Small intestine (tissue), 7 donors: ENCODE results near the gene ABCC4. TPM values are rescaled to one million over a fixed set of nuclear protein-coding genes. Genes with fewer than 3 reads are reported as not detected.
"Not testable (repeated sequence)": the region's sequence is repeated elsewhere in the genome, so short reads cannot be mapped to it uniquely, and the experiment has no call there.

Source experiments
- DNase-seq, 2 donors: peaks; one replicate each; pipeline versions ENCODE4 v3.0.0 to v3.0.0-alpha.2; 2013
- FAIRE-seq: peaks from 2 replicates; lab custom pipeline; 2012; peaks lifted over from hg19 to GRCh38; lab: Jason Lieb, UNC
- H3K27ac ChIP-seq, 3 donors: one replicate each; pipeline ENCODE4 v1.5.1; 2013; ENCODE audit warnings: low read length in 2 of 3, mild to moderate bottlenecking in 2 of 3, control low read depth in 1 of 3, inconsistent platforms in 1 of 3, low read depth in 1 of 3, moderate library complexity in 1 of 3
- H3K27me3 ChIP-seq, 3 donors: one replicate each; pipeline ENCODE4 v1.6.1; 2013; ENCODE audit warnings: low read length in 3 of 3, inconsistent platforms in 1 of 3; ENCODE audit not compliant: control insufficient read depth in 3 of 3, insufficient read depth in 3 of 3
- H3K36me3 ChIP-seq, 3 donors: one replicate each; pipeline ENCODE4 v1.6.1; 2013; ENCODE audit warnings: low read length in 3 of 3, inconsistent platforms in 1 of 3, low read depth in 1 of 3, mild to moderate bottlenecking in 1 of 3, moderate library complexity in 1 of 3; ENCODE audit not compliant: control insufficient read depth in 3 of 3, insufficient read depth in 2 of 3
- H3K4me1 ChIP-seq, 3 donors: one replicate each; pipeline ENCODE4 v1.6.1; 2013; ENCODE audit warnings: low read length in 2 of 3, inconsistent platforms in 1 of 3, low read depth in 1 of 3, mild to moderate bottlenecking in 1 of 3, moderate library complexity in 1 of 3; ENCODE audit not compliant: control insufficient read depth in 3 of 3, insufficient read depth in 2 of 3
- H3K4me3 ChIP-seq, 3 donors: one replicate each; pipeline ENCODE4 v1.5.1; 2013; ENCODE audit warnings: low read length in 3 of 3, control low read depth in 1 of 3, inconsistent platforms in 1 of 3, low read depth in 1 of 3, mild to moderate bottlenecking in 1 of 3, moderate library complexity in 1 of 3
- H3K9me3 ChIP-seq, 2 donors: one replicate each; pipeline ENCODE4 v1.6.1; 2013; ENCODE audit warnings: low read depth in 1 of 2, low read length in 1 of 2; ENCODE audit not compliant: control insufficient read depth in 2 of 2, insufficient read depth in 1 of 2
- WGBS, 3 donors: extraction: QIAGEN DNeasy Blood & Tissue Kit; methylation state at CpG; one replicate each; pipeline ENCODE4 v1.1.7; 2013; 5-methylcytosine and 5-hydroxymethylcytosine counted together
- polyA plus RNA-seq, 4 donors: library from polyadenylated mRNA; stranded (reverse) in 3 of 4; unstranded in 1 of 4; fragments of 200-250 nt in 3 of 4; fragments of 120-200 nt in 1 of 4; gene quantifications; one replicate each; pipeline versions ENCODE4 v1.2.1 to v1.2.3, GENCODE V29; 2013
- donor health status: healthy with polysubstance abuse.
- donor health status: control.
- donor health status: control.
- donor health status: Bipolar disorder and iron deficiency.
- donor health status: healthy.

Gene ABCC4
- polyA plus RNA-seq, 4 donors, result 0.67 to 14.7 (median 4.7) TPM

DNA sequence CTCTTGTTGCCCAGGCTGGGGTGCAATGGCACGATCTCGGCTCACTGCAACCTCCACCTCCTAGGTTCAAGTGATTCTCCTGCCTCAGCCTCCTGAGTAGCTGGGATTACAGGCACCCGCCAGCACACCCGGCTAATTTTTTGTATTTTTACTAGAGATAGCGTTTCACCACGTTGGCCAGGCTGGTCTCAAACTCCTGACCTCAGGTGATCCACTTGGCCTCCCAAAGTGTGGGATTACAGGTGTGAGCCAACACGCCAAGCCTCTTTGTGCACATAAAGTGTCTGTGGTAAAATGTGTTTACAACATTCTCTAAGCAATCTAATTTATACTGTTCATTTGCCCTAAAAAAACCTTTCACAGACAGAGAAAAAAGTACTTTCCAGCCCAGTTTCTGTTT, 29.2 kb downstream of the ABCC4 start:
- not testable (repeated sequence) for DNase-seq, H3K27me3 ChIP-seq, FAIRE-seq, H3K36me3 ChIP-seq, H3K4me3 ChIP-seq, H3K9me3 ChIP-seq
- 75 to 85% (median 76%) methylated on average over 7 of the region's 7 CpGs for WGBS, 3 donors
- Histone ChIP-seq H3K4me1 (peaks cover 0 to 21% (median 10%) of the 10 kb centered on the region in 3 donors), H3K27ac (peak overlapping the region in 2 of 3 donors; percentile 43 to 56)

DNA sequence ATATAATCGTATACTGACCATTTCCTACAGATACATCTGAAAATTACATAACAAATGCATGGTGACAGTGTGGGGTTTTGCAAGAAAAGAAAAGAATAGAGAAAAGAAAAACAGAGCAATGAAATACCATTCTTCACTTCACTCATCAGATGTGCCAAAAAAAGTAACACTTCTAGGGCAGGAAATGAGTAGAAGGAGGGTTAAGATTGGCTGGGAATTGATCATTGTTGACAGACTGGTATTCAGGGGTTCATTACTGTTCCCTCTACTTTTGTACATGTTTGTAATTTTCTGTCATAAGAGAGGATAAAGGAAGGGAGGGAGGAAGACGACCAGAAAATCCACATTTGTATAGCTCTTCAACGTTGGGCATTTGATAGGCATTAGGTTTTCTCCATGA, 31.5 kb downstream of the ABCC4 start:
- Histone ChIP-seq H3K27me3 (no peaks in the 10 kb centered on the region), H3K36me3 (peaks cover 0 to 9% (median 0%) of the 10 kb centered on the region in 3 donors), H3K9me3 (peaks cover 0 to 19% of the 10 kb centered on the region in 2 donors), H3K27ac (no peak overlapping the region), H3K4me3 (no peak overlapping the region), H3K4me1 (peaks cover 0 to 15% (median 4%) of the 10 kb centered on the region in 3 donors)
- 74 to 92% (median 84%) methylated on average over 3 of the region's 3 CpGs for WGBS, 3 donors
- no peak for FAIRE-seq
- no peak for DNase-seq

GRCh38 chr13:95268343-95269065, 32.7 kb downstream of the ABCC4 start:
- DNase-seq, FAIRE-seq, H3K27me3 ChIP-seq, H3K36me3 ChIP-seq, H3K4me1 ChIP-seq, H3K4me3 ChIP-seq: not testable (repeated sequence)
- peak overlapping the region in 1 of 3 donors; percentile 61 for H3K27ac ChIP-seq
- 86 to 93% (median 92%) methylated on average over 16 of the region's 16 CpGs for WGBS, 3 donors
- H3K9me3 ChIP-seq, result peaks cover 0 to 19% of the 10 kb centered on the region in 2 donors

DNA sequence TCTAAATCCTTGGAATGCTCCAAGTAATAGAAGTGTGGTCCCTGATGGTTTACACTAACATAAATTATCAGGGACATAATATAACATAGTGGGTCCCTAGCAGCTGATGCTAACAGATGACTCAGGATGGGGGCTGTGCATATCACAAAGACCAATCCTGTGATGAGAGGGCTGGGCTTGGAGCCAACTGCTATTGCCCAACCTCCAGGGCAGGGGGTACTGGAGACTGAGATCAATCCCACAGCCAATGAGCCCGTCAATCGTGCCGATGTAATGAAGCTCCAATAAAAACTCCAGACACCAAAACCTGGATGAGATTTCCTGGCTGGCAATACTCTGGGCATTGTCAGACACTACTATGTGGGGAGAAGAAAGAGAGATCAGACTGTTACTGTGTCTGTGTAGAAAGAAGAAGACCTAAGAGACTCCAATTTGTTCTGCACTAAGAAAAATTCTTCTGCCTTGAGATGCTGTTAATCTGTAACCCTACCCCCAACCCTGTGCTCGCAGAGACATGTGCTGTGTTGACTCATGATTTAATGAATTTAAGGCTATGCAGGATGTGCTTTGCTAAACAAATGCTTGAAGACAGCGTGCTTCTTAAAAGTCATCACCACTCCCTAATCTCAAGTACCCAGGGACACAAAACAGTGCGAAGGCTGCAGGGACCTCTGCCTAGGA, 33.4 kb downstream of the ABCC4 start:
- 62 to 85% (median 77%) methylated on average over 6 of the region's 6 CpGs for WGBS, 3 donors
- DNase-seq (no peak), FAIRE-seq (no peak)
- Histone ChIP-seq H3K9me3 (peaks cover 0 to 19% of the 10 kb centered on the region in 2 donors), H3K27ac (peak overlapping the region in 2 of 3 donors; percentile 21 to 71), H3K4me3 (no peak overlapping the region), H3K4me1 (peaks cover 0 to 8% (median 4%) of the 10 kb centered on the region in 3 donors), H3K27me3 (no peaks in the 10 kb centered on the region), H3K36me3 (peaks cover 0 to 6% (median 0%) of the 10 kb centered on the region in 3 donors)

- Histone ChIP-seq H3K4me3 (no peak overlapping the region), H3K9me3 (peaks cover 0 to 19% of the 10 kb centered on the region in 2 donors), H3K27ac (no peak overlapping the region), H3K27me3 (no peaks in the 10 kb centered on the region), H3K4me1 (peaks cover 2 to 12% (median 7%) of the 10 kb centered on the region in 3 donors), H3K36me3 (peaks cover 0 to 6% (median 0%) of the 10 kb centered on the region in 3 donors)
- DNase-seq (no peak), FAIRE-seq (no peak)
- 46 to 76% (median 59%) methylated on average over 3 of the region's 3 CpGs for WGBS, 3 donors
Measured at GRCh38 chr13:95264225-95264624, 37.0 kb downstream of the ABCC4 start.

- Histone ChIP-seq H3K9me3 (peaks cover 0 to 25% of the 10 kb centered on the region in 2 donors), H3K4me3 (no peak overlapping the region), H3K4me1 (peaks cover 3 to 18% (median 5%) of the 10 kb centered on the region in 3 donors), H3K36me3 (peaks cover 0 to 3% (median 0%) of the 10 kb centered on the region in 3 donors), H3K27ac (no peak overlapping the region), H3K27me3 (no peaks in the 10 kb centered on the region)
- WGBS, 3 donors, result 46 to 74% (median 57%) methylated on average over 9 of the region's 9 CpGs
- no peak for FAIRE-seq
- DNase-seq, result peak in 1 of 2 donors; percentile 47
Measured at GRCh38 chr13:95262837-95263384, 38.3 kb downstream of the ABCC4 start.

DNA sequence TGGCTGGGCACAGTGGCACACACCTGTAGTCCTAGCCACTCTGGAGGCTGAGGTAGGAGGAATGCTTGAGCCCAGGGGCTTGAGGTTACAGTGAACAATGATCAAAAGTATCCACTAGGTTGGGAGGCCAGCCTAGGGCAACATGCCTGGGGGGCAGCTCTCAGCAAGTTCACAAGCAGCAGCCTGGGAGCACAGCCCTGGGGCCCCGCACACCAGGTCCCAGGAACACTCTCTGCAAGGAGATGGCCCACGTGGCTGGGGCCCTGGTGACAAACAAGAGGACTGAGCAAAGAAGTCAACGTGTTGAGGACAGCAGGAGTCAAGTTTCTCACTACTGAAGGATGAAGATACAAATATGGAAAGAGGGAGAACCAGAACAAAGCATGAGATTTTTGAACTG, 39.3 kb downstream of the ABCC4 start:
- no peak for FAIRE-seq
- peaks cover 0 to 3% (median 0%) of the 10 kb centered on the region in 3 donors for H3K36me3 ChIP-seq

GRCh38 chr13:95260031-95260525, 41.2 kb downstream of the ABCC4 start:
- H3K9me3 ChIP-seq, result peaks cover 0 to 12% of the 10 kb centered on the region in 2 donors
- WGBS, 3 donors, result 75 to 81% (median 77%) methylated on average over 7 of the region's 7 CpGs
- H3K4me3 ChIP-seq, result no peak overlapping the region
- H3K27me3 ChIP-seq, result no peaks in the 10 kb centered on the region
- no peaks in the 10 kb centered on the region for H3K36me3 ChIP-seq
- FAIRE-seq, result no peak
- no peak for DNase-seq
- H3K4me1 ChIP-seq, result peaks cover 5 to 18% (median 5%) of the 10 kb centered on the region in 3 donors
- H3K27ac ChIP-seq, result no peak overlapping the region

More for the DNA sequence above, 39.3 kb downstream of the ABCC4 start:
- Histone ChIP-seq H3K4me3 (no peak overlapping the region), H3K27ac (no peak overlapping the region), H3K4me1 (peaks cover 3 to 18% (median 5%) of the 10 kb centered on the region in 3 donors), H3K9me3 (peaks cover 0 to 23% of the 10 kb centered on the region in 2 donors), H3K27me3 (no peaks in the 10 kb centered on the region)
- 62 to 76% (median 71%) methylated on average over 3 of the region's 3 CpGs for WGBS, 3 donors
- no peak for DNase-seq
